A549 (cell line): ENCODE results near the gene ADAT1.
"Not testable (repeated sequence)": the region's sequence is repeated elsewhere in the genome, so short reads cannot be mapped to it uniquely, and the experiment has no call there.

ENCODE experiments used
- POLR2A ChIP-seq: IDR thresholded peaks from 2 replicates; pipeline ENCODE4 v1.6.1; 2012; ENCODE audit warnings: mild to moderate bottlenecking, low read length
- RCOR1 ChIP-seq: fragments of 150-350 bp; IDR thresholded peaks from 2 replicates; pipeline ENCODE4 v1.6.1; 2014; ENCODE audit warnings: antibody characterized with exemption, low read length, low read depth
- TF ChIP-seq, protein P1 (sequence below): fragments of >200 bp; sonication (Bioruptor Twin); formaldehyde crosslinking; IDR thresholded peaks from 3 replicates; pipeline ENCODE4 v1.5.1; 2016

DNA sequence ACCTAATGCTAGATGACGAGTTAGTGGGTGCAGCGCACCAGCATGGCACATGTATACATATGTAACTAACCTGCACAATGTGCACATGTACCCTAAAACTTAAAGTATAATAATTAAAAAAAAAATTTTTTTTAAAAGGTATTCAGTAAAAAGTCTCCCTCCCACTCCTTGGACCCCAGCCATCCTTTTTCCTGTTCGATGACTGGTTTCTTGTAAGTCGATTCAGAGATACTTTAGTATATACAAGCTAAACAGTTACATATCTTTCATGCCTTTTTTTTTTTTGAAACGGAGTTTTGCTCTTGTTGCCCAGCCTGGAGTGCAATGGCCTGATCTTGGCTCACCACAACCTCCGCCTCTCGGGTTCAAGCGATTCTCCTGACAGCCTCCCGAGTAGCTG, 31.2 kb downstream of the ADAT1 start:
- TF ChIP-seq, protein P1, sequence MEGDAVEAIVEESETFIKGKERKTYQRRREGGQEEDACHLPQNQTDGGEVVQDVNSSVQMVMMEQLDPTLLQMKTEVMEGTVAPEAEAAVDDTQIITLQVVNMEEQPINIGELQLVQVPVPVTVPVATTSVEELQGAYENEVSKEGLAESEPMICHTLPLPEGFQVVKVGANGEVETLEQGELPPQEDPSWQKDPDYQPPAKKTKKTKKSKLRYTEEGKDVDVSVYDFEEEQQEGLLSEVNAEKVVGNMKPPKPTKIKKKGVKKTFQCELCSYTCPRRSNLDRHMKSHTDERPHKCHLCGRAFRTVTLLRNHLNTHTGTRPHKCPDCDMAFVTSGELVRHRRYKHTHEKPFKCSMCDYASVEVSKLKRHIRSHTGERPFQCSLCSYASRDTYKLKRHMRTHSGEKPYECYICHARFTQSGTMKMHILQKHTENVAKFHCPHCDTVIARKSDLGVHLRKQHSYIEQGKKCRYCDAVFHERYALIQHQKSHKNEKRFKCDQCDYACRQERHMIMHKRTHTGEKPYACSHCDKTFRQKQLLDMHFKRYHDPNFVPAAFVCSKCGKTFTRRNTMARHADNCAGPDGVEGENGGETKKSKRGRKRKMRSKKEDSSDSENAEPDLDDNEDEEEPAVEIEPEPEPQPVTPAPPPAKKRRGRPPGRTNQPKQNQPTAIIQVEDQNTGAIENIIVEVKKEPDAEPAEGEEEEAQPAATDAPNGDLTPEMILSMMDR, result not testable (repeated sequence)
- TF ChIP-seq POLR2A, RCOR1: not testable (repeated sequence)
